PC-9 (cell line): Measurements from ENCODE around the gene ADAMTS12. TPM values are rescaled to one million over a fixed set of nuclear protein-coding genes. Genes with fewer than 3 reads are reported as not detected.

Experiments
- BruUV-seq: library from RNA; stranded (reverse); fragments of 400-500 nt; replicated peaks from 2 replicates; lab custom pipeline; 2021; lab: Mats Ljungman, UMichigan
- CTCF ChIA-PET: fragments of 300-600 bp; sonication (Branson Sonifier 250); formaldehyde crosslinking; loops from one replicate; lab custom pipeline; 2022; ENCODE audit warnings: antibody characterized with exemption; lab: Charles Lee
- POLR2A ChIA-PET: fragments of 300-600 bp; sonication (Branson Sonifier 250); formaldehyde crosslinking; loops from one replicate; lab custom pipeline; 2022; ENCODE audit warnings: antibody characterized with exemption; ENCODE audit not compliant: unreplicated experiment; lab: Charles Lee
- DNase-seq, 2 experiments: peaks; one replicate each; pipeline versions ENCODE4 v3.0.0 to v3.0.0-alpha.2; 2015 to 2022; ENCODE audit warnings: mixed read lengths in 1 of 2
- H2AFZ ChIP-seq: fragments of 200-600 bp; sonication (generic); 2 replicates; pipeline ENCODE4 v1.8.1; 2017; ENCODE audit warnings: antibody characterized with exemption
- H3F3A ChIP-seq: fragments of 200-600 bp; sonication (generic); 2 replicates; pipeline ENCODE4 v1.8.1; 2017; ENCODE audit warnings: antibody characterized with exemption, mild to moderate bottlenecking, low read depth; ENCODE audit not compliant: insufficient read depth
- H3K27ac ChIP-seq: fragments of 200-600 bp; sonication (generic); 2 replicates; pipeline ENCODE4 v1.6.1; 2016; ENCODE audit warnings: mixed run types
- H3K27me3 ChIP-seq: fragments of 200-600 bp; sonication (generic); 2 replicates; pipeline ENCODE4 v1.6.1; 2016; ENCODE audit warnings: low read depth, mixed run types; ENCODE audit not compliant: insufficient read depth
- H3K36me3 ChIP-seq: fragments of 200-600 bp; sonication (generic); 2 replicates; pipeline ENCODE4 v1.6.1; 2016; ENCODE audit warnings: low read depth, mixed run types
- H3K4me1 ChIP-seq: fragments of 200-600 bp; sonication (generic); replicated peaks from 2 replicates; pipeline ENCODE4 v1.6.1; 2016; ENCODE audit warnings: mixed run types; ENCODE audit not compliant: insufficient read depth
- H3K4me2 ChIP-seq: fragments of 200-600 bp; sonication (generic); 2 replicates; pipeline ENCODE4 v1.6.1; 2017; ENCODE audit warnings: mixed run types
- H3K4me3 ChIP-seq: fragments of 200-600 bp; sonication (generic); 2 replicates; pipeline ENCODE4 v1.6.1; 2016; ENCODE audit warnings: mixed run types
- H3K79me2 ChIP-seq: fragments of 200-600 bp; sonication (generic); 2 replicates; pipeline ENCODE4 v1.6.1; 2017; ENCODE audit warnings: low read depth, mixed run types
- H3K9me2 ChIP-seq: fragments of 200-600 bp; sonication (generic); 2 replicates; pipeline ENCODE4 v1.8.1; 2017; ENCODE audit warnings: mild to moderate bottlenecking; ENCODE audit not compliant: insufficient read depth
- H3K9me3 ChIP-seq: fragments of 200-600 bp; sonication (generic); 2 replicates; pipeline ENCODE4 v1.8.1; 2016; ENCODE audit warnings: low read depth; ENCODE audit not compliant: insufficient read depth
- H4K20me1 ChIP-seq: fragments of 200-600 bp; sonication (generic); 2 replicates; pipeline ENCODE4 v1.8.1; 2017; ENCODE audit not compliant: insufficient read depth
- EZH2 ChIP-seq: fragments of 200-600 bp; sonication (generic); IDR thresholded peaks from 2 replicates; pipeline ENCODE4 v1.8.0; 2017; ENCODE audit warnings: antibody characterized with exemption, low read depth
- intact Hi-C: fragments of 100-400 bp; cut with micrococcal nuclease; formaldehyde crosslinking; loops from one replicate; pipeline ENCODE4 v1.10.0; 2022; ENCODE audit not compliant: unreplicated experiment
- total RNA-seq: library from RNA; stranded (reverse); gene quantifications from 2 replicates; pipeline ENCODE4 v1.2.3, GENCODE V29; 2021
- TF ChIP-seq, protein P1 (sequence below): fragments of 200-600 bp; sonication (generic); conservative IDR thresholded peaks from 2 replicates; pipeline ENCODE4 v1.6.1; 2017; ENCODE audit warnings: mixed run types, antibody characterized with exemption, mild to moderate bottlenecking, moderate library complexity

ADAMTS12 gene
- total RNA-seq, 1 experiment from 2014 or later = 103 TPM

GRCh38 chr5:33785571-33785970, 106.2 kb downstream of the ADAMTS12 start:
- BruUV-seq = no TSS peak
- DNase-seq = no peak
- Histone ChIP-seq H3F3A (peaks cover 19% of the 10 kb centered on the region; the same call in 1 of the 2 replicates), H3K4me1 (no peaks in the 10 kb centered on the region), H3K36me3 (peaks cover 8% of the 10 kb centered on the region; the same call in 1 of the 2 replicates), H3K4me3 (no peak overlapping the region), H3K4me2 (no peak overlapping the region), H3K9me3 (peaks cover 4% of the 10 kb centered on the region; the same call in 1 of the 2 replicates), H2AFZ (no peak overlapping the region), H3K27ac (no peak overlapping the region), H4K20me1 (no peaks in the 10 kb centered on the region), H3K79me2 (peaks cover 75% of the 10 kb centered on the region), H3K9me2 (no peaks in the 10 kb centered on the region), H3K27me3 (no peaks in the 10 kb centered on the region)
- POLR2A ChIA-PET = no interaction called here
- CTCF ChIA-PET = no interaction called here
- intact Hi-C loops = no loop called here
- TF ChIP-seq, protein P1, sequence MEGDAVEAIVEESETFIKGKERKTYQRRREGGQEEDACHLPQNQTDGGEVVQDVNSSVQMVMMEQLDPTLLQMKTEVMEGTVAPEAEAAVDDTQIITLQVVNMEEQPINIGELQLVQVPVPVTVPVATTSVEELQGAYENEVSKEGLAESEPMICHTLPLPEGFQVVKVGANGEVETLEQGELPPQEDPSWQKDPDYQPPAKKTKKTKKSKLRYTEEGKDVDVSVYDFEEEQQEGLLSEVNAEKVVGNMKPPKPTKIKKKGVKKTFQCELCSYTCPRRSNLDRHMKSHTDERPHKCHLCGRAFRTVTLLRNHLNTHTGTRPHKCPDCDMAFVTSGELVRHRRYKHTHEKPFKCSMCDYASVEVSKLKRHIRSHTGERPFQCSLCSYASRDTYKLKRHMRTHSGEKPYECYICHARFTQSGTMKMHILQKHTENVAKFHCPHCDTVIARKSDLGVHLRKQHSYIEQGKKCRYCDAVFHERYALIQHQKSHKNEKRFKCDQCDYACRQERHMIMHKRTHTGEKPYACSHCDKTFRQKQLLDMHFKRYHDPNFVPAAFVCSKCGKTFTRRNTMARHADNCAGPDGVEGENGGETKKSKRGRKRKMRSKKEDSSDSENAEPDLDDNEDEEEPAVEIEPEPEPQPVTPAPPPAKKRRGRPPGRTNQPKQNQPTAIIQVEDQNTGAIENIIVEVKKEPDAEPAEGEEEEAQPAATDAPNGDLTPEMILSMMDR = no peak
- TF ChIP-seq EZH2 = no peak

DNA sequence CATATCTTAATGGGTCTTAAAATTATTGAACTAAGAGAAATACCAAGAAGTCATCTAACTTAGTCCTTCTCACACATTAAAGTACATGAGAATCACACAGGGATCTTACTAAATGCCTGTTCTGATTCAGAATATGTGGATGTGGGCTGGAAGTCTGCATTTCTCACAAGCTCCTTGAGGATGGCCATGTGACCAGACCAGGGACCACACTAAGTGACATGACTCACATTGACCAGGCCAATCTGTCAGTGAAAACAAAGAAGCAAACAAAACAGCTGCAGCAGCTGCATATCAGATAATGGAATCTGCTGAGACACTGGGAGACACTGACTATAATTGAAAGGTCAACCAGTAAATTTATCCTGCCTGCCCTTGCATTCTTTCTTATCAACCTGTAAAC, 110.5 kb downstream of the ADAMTS12 start:
- TF ChIP-seq, protein P1 = no peak
- TF ChIP-seq EZH2 = no peak
- Histone ChIP-seq H3K9me2 (no peaks in the 10 kb centered on the region), H3F3A (peaks cover 12% of the 10 kb centered on the region; the same call in 1 of the 2 replicates), H3K4me2 (no peak overlapping the region), H4K20me1 (no peaks in the 10 kb centered on the region), H3K79me2 (peaks cover 84% of the 10 kb centered on the region), H3K4me1 (no peaks in the 10 kb centered on the region), H3K36me3 (peaks cover 14% of the 10 kb centered on the region; the same call in 1 of the 2 replicates), H3K9me3 (peaks cover 11% of the 10 kb centered on the region), H3K4me3 (no peak overlapping the region), H3K27ac (no peak overlapping the region), H3K27me3 (no peaks in the 10 kb centered on the region), H2AFZ (no peak overlapping the region)
- ChIA-PET CTCF (no interaction called here), POLR2A (no interaction called here)
- DNase-seq = peak in 1 of 2 experiments; percentile 23
- intact Hi-C loops = no loop called here
- no TSS peak for BruUV-seq

GRCh38 chr5:33776151-33776660, 115.6 kb downstream of the ADAMTS12 start:
- H3K4me2 ChIP-seq = no peak overlapping the region
- H3F3A ChIP-seq = peaks cover 4% of the 10 kb centered on the region
- no peaks in the 10 kb centered on the region for H3K27me3 ChIP-seq
- peaks cover 7% of the 10 kb centered on the region; the same call in 1 of the 2 replicates for H3K9me3 ChIP-seq
- H3K36me3 ChIP-seq = 0 out of 2 replicates have a peak, but pooled peaks cover 6% of the 10 kb centered on the region
- no peak overlapping the region for H3K27ac ChIP-seq
- BruUV-seq = no TSS peak
- no peak overlapping the region for H2AFZ ChIP-seq
- no peaks in the 10 kb centered on the region for H4K20me1 ChIP-seq
- H3K79me2 ChIP-seq = peaks cover 85% of the 10 kb centered on the region
- peaks cover 14% of the 10 kb centered on the region for H3K4me1 ChIP-seq
- H3K9me2 ChIP-seq = no peaks in the 10 kb centered on the region
- ChIA-PET CTCF (no interaction called here), POLR2A (interaction anchor here (0.7 kb wide), 2 partner anchors 41 to 78 kb away, joined by 4 to 11 read pairs; no protein-coding TSS in a partner anchor)
- no peak for DNase-seq
- intact Hi-C loops = no loop called here
- TF ChIP-seq, protein P1 = no peak
- H3K4me3 ChIP-seq = no peak overlapping the region
